Measurements from ENCODE around the gene ZMYM4.

The ZMYM4 gene

DNA sequence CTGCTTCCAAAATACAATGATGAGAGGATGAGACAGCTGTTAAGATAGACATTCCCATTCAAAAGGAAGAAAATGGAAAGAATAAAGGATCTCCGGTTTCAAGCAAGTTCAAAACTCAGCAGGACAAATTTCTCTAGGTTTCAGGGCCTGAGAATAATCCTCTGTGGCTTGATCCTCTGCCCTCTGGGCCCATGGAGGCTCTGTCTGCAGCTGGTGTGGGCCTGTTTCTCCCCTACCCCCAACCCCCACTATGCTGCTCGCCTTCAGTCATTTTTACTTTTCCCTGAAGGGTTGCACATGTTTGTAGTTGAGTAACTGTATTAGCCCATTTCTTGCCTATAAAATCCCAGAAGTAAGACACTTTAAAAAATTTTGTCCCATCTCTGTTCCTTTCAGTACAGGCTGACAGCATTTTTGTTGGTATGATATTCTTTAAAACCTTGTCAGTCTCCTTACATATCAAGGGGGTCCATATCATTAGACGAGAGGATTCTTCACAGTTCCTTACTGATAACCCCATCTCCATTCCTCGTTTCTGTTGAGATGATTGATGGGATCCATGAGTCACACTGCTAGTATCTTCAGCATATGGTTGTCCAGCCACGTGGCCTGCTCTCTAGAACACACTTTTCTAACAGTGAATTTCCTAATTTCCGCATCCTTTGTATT, 10.5 kb downstream of the ZMYM4 start:
- DNase-seq, result no peak

DNA sequence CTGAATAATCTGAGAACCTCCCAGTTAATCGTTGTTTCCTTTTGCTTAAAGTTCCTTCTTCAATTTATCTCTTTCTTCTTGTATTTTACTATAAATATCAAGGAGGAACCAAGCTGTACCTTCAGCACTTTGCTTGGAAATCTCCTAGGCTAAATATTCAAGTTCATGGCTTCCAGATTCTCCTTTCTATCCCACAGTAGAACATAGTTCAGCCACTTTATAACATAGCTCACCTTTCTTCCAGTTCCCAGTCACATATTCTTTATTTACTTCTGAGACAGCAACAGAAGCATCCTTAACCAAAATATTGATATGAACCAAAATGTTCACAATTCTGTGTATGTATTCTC, 11.0 kb downstream of the ZMYM4 start:
- no peak for DNase-seq

DNA sequence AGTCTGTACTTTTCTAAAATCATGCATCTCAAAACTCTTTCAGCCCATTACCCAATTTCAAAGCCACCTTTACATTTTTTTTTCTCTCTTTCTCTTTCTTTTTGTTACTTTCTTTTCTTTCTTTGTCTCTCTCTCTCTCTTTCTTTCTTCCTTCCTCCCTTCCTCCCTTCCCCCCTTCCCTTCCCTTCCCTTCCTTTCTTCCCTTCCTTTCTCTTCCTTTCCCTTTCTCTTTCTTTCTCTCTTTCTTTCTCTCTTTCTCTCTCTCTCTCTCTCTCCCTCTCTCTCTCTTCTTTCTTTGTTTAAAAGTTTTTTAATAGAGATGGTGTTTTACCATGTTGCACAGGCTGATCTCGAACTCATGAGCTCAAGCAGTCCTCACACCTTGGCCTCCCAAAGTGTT, 11.5 kb downstream of the ZMYM4 start:
- no peak for DNase-seq

DNA sequence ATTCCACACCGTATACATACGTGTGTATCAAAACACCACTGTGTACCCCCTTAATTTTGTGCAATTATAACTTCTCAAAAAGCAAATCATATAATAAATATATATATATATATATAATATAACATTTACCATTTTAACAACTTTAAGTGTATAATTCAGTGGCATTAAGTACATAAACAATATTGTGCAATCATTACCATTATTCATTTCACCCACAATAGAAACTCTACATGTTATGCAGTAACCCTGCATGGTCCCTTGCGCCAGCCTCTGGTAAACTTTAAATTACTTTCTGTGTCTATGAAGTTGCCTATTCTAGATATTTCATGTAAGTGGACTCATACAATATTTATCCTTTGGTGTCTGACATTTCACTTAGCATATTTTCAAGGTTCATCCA, 13.1 kb downstream of the ZMYM4 start:
- DNase-seq, result no peak

- no peak for DNase-seq
These were observed 13.7 kb downstream of the ZMYM4 start for GRCh38 chr1:35282172-35282571.

DNA sequence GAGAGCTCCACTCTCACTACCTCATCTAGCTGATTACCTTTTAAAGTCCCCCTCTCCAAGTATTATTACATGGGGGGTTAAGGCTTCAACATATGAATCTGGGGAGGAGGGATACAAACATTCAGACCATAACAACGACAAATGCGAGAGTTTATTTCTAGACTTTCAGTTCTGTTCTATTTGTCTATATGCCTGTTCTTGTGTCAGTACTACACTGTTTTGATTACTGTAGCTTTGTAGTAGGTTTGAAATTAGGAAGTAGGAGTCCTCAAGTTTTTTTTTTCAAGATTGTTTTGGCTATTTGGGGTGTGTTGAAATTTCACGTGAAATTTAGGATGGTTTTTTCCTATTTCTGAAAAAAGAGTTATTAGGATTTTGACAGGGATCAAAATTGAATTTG, 16.3 kb downstream of the ZMYM4 start:
- no peak for DNase-seq

DNA sequence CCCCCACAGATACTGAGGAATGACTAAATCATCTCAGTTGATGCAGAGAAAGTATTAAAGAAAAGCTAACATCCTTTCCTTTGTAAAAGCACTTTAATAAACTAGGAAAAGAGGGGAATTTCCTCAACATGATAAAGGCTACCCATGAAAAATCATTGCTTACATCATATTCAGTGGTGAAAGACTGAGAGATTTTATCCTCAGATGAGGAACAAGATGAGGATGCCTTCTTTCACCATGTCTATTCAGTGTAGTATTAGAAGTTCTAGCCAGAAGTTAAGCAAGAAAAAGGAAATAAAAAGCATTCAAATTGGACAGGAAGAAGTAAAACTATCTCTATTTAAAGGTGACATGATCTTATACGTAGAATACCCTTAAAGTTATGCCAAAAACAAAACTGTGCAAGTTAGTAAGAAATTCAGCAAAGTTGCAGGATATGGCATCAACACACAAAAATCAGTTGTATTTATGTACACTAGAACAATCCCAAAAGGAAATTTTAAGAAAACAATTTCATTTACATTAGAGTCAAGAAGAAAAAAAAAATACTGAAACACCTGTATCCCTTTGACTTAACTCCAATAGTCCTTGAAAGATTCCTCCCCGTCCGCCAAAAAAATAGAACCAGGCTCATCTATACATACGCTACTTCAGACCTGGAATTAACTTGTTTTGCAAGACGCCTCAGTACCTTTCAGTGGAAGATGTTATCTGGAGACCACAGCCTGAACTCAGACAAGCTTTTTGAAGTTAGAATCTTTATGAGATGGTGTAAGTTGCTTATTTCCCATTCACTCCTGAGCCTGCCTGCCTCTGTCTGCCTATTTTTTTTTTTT, 17.5 kb downstream of the ZMYM4 start:
- DNase-seq, result no peak

GRCh38 chr1:35287807-35288640, 19.5 kb downstream of the ZMYM4 start:
- no peak for DNase-seq

- DNase-seq, result no peak
These were observed 20.3 kb downstream of the ZMYM4 start for GRCh38 chr1:35288761-35289160.

- no peak for DNase-seq
These were observed 21.9 kb downstream of the ZMYM4 start for GRCh38 chr1:35290452-35290851.

DNA sequence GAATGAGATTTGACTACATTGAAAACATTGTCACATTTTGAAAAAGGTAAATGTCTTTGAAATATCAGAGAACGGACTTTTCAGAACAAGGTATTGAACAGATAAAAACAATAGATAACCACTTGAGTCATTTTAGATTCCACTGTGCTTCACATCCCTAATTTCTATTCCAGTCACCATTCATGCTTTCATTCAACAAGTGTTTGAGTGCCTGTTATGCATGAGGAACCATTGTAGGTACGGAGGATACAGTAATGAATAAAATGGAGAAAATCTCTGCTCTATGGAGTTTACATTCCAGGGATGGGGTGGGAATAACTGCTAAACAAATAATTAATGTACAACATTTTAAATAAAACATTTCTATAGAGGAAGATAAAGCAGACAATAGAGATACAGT, 26.3 kb downstream of the ZMYM4 start:
- DNase-seq, result no peak

GRCh38 chr1:35297886-35298285, 29.4 kb downstream of the ZMYM4 start:
- no peak for DNase-seq

DNA sequence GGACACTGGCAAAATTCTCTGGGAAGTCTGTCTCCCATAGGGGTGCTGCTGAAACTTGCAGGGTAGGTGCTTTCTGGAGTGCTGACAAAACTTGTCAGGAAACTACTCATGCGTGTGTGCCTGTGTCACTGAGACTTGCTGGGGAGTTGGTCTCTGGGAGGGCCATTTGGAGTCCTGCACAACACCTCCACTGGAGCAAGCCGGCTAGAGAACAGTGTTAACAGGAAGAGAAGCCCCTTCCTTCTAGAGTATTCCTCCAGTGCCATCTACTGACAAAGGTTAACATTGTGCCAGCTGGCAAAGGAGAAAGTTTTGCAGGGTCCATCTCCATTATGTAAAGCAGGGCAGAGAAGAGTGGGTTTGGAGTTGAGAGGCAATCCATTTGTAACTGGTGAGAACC, 30.0 kb downstream of the ZMYM4 start:
- peak; percentile 24 for DNase-seq

- no peak for DNase-seq
These were observed 31.9 kb downstream of the ZMYM4 start for GRCh38 chr1:35300376-35300775.

- DNase-seq, result no peak
These were observed 33.3 kb downstream of the ZMYM4 start for GRCh38 chr1:35301674-35302392.

- no peak for DNase-seq
These were observed 36.9 kb downstream of the ZMYM4 start for GRCh38 chr1:35305383-35305782.

GRCh38 chr1:35315649-35316048, 47.1 kb downstream of the ZMYM4 start:
- DNase-seq, result no peak

- no peak for DNase-seq
These were observed 47.8 kb downstream of the ZMYM4 start for GRCh38 chr1:35316264-35316663.

- DNase-seq, result no peak
These were observed 51.6 kb downstream of the ZMYM4 start for GRCh38 chr1:35319988-35320713.

- DNase-seq, result no peak
These were observed 52.4 kb downstream of the ZMYM4 start for GRCh38 chr1:35320937-35321336.

- no peak for DNase-seq
These were observed 56.0 kb downstream of the ZMYM4 start for GRCh38 chr1:35324486-35324885.

DNA sequence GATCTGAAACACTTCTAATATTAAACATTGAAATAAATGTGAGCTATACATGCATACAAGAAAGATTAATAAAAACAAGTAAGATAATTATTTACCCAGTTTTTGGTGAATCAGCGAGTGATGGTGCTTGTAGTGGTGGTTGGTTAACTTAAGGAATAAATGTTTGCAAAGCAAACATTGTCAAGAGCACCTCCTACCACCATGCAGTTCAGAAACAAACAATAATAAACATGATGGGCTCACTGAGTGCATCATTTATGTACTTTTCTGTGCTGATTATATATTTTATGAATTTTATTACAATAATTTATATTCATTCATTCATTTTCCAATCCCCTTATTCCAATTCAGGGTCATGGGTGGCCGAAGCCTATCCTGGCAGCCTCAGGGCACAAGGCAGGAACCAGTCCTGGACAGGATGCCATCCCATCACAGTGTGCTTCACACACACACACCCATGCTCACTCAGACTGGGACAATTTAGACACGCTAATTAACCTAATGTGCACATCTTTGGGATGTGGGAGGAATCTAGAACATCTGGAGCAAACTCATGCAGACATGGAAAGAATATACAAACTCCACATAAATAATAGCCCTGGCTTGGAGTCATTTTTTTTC, 57.8 kb downstream of the ZMYM4 start:
- DNase-seq, result no peak
